GM21447 (cell line): ENCODE measurements around the gene CNOT6.
"Not testable (repeated sequence)": the region's sequence is repeated elsewhere in the genome, so short reads cannot be mapped to it uniquely, and the experiment has no call there.

Experiments
- ATAC-seq: cut with Tn5 transposase; IDR thresholded peaks from one replicate; pipeline ENCODE4 v1.9.1; 2021; ENCODE audit not compliant: unreplicated experiment

The CNOT6 gene

GRCh38 chr5:180494060-180494509 is at the start of gene CNOT6:
Gene CNOT6 (plus strand): TSS chr5:180494379. CDS start chr5:180529277, 34,898 bp downstream.
- peak; percentile 83 for ATAC-seq

- ATAC-seq: no peak
These were observed 39.4 kb upstream of the CNOT6 start for GRCh38 chr5:180454752-180455151.

GRCh38 chr5:180455872-180456271 is 38.3 kb upstream of the CNOT6 start:
- no peak for ATAC-seq

GRCh38 chr5:180456792-180457191 is 37.4 kb upstream of the CNOT6 start:
- ATAC-seq: no peak

GRCh38 chr5:180458852-180459673 is 35.1 kb upstream of the CNOT6 start:
- ATAC-seq: not testable (repeated sequence)

GRCh38 chr5:180459674-180460142 is 34.5 kb upstream of the CNOT6 start:
- not testable (repeated sequence) for ATAC-seq

GRCh38 chr5:180460834-180461233 is 33.3 kb upstream of the CNOT6 start:
- no peak for ATAC-seq

- no peak for ATAC-seq
These were observed 32.9 kb upstream of the CNOT6 start for GRCh38 chr5:180461303-180461702.

GRCh38 chr5:180463216-180463900 is 30.8 kb upstream of the CNOT6 start:
- ATAC-seq: no peak

GRCh38 chr5:180463916-180464602 is 30.1 kb upstream of the CNOT6 start:
- no peak for ATAC-seq

GRCh38 chr5:180464603-180464970 is 29.6 kb upstream of the CNOT6 start:
- no peak for ATAC-seq

- not testable (repeated sequence) for ATAC-seq
These were observed 29.1 kb upstream of the CNOT6 start for GRCh38 chr5:180465052-180465451.

- ATAC-seq: no peak
These were observed 27.9 kb upstream of the CNOT6 start for GRCh38 chr5:180466316-180466715.

- no peak for ATAC-seq
These were observed 26.9 kb upstream of the CNOT6 start for GRCh38 chr5:180467028-180467975.

- no peak for ATAC-seq
These were observed 26.0 kb upstream of the CNOT6 start for GRCh38 chr5:180467989-180468731.

GRCh38 chr5:180468732-180469585 is 25.2 kb upstream of the CNOT6 start:
- no peak for ATAC-seq

GRCh38 chr5:180469586-180469865 is 24.7 kb upstream of the CNOT6 start:
- ATAC-seq: no peak

- no peak for ATAC-seq
These were observed 24.3 kb upstream of the CNOT6 start for GRCh38 chr5:180469866-180470265.

- no peak for ATAC-seq
These were observed 23.8 kb upstream of the CNOT6 start for GRCh38 chr5:180470361-180470760.
